ENCODE data around the gene CYP19A1.
"Not testable (repeated sequence)": the region's sequence is repeated elsewhere in the genome, so short reads cannot be mapped to it uniquely, and the experiment has no call there.

The CYP19A1 gene

DNA sequence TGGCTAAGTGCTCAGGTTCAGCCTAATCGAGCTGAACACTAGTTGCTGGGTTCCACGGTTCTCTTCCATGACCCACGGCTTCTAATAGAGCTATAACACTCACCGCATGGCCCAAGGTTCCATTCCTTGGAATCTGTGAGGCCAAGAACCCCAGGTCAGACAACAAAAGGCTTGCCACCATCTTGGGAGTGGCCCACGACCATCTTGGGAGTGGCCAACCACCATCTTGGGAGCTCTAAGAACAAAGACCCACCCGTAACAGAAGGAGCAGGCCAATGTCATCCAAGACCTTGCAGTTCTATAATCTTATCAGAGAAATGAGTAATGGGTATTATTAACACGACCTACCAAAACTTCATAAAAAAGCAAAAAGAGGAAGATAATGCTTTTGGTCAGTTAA is 77.3 kb downstream of the CYP19A1 start:
- not testable (repeated sequence) for DNase-seq (ENCODE audit: low read depth)

DNA sequence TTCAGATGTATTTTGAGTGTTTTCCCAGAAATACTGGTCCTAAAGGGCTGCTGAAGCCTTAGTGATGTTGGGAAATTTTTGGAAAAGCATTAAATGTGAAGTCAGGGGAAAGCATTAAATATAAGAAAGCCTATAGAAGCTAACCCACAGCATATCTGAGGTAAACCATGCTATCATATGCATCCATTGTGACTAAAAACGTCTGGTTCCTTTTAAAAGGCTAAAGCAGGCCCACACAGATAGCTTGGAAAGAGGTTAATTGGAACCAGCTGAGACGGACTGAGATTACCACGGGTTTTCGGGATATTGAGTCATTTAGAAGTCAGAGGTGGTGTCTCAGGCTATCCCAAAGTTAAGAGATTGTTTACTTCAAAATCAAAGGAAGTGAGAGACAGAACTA is 78.2 kb downstream of the CYP19A1 start:
- no peak for DNase-seq (ENCODE audit: low read depth)

- DNase-seq (ENCODE audit: low read depth) = no peak
Measured at GRCh38 chr15:51255533-51255932, 82.9 kb downstream of the CYP19A1 start.

GRCh38 chr15:51253366-51253765 is 85.0 kb downstream of the CYP19A1 start:
- DNase-seq (ENCODE audit: low read depth) = no peak

- DNase-seq (ENCODE audit: low read depth) = no peak
Measured at GRCh38 chr15:51252671-51253070, 85.7 kb downstream of the CYP19A1 start.

DNA sequence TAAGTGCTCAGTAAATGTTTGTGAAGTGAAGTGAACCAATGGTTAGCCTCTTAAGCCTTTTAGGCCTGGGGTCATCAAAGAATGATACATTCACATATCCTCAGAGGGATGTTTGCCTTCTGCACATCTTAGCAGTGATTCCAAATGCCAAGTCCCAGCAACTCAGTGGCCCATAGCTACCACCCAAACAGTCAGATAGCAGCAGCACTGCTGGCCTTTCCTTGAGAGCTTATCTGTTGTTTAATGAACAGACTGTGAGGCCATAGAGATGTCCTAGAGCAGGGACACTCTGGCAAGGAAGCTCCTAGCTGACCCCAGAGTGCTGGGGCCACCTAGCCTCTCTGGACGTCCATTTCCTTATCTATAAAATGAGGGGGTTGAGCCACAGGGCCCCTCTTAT is 86.8 kb downstream of the CYP19A1 start:
- DNase-seq (ENCODE audit: low read depth) = no peak

DNA sequence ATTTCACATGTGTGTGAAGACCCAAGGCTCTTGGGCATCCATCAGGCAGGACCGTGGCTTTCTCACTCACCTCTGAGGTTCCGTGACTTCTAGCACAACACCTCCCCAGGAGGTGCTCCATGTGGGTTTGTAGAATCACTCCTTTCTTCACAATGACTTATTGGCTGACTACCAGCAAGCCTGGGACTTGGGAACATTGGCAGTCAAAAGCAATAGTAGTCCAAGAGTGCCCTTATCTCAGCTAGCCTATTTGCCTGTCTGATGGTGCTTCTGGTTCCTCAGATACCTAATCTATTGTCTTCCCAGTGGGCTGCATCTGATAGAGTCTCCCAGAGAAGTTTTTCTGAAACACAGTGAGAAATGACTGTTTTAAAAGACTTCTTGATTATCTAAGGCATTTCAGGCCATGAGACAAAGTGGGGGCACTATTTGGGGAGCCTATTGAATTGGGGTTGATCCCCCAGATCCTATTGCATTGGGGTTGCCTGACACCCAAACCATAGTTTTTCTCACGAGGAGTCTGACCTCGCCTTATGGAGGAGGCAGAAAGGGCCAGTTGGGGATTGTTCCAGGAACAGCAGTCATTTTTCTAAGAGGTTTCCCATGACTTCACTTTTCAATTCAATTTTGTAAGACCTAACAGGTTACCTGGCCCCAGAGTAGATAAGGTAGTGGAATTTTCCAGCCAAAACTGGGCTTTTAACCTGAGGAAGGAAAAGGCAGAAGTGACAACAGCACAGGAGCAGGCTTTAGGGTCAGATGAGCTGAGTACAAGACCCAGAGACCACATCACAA is 88.0 kb downstream of the CYP19A1 start:
- DNase-seq (ENCODE audit: low read depth) = no peak

GRCh38 chr15:51245628-51246027 is 92.8 kb downstream of the CYP19A1 start:
- no peak for DNase-seq (ENCODE audit: low read depth)

DNA sequence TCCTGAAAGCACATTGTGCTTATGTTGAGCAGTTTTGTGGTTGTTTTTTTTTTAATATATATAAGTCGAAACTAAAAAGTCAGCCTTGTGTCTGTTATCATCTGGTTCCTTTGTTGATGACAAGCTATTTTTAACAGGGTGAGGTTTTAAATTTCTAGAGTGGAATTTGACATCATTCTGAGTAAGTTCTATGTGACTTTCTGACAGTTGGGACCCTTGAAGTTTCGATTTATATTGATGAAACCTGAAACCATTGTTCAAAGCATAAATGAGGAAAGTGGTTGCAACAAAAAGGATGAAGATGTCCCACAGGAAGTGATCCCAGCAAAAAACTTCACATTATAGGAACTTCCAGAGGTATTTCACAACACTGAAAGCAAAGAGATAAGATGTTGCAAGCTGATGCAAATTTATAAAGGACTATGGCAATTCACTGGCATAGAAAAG is 94.0 kb downstream of the CYP19A1 start:
- no peak for DNase-seq (ENCODE audit: low read depth)

GRCh38 chr15:51243774-51244173 is 94.6 kb downstream of the CYP19A1 start:
- DNase-seq (ENCODE audit: low read depth) = no peak

GRCh38 chr15:51240066-51240465 is 98.3 kb downstream of the CYP19A1 start:
- no peak for DNase-seq (ENCODE audit: low read depth)

DNA sequence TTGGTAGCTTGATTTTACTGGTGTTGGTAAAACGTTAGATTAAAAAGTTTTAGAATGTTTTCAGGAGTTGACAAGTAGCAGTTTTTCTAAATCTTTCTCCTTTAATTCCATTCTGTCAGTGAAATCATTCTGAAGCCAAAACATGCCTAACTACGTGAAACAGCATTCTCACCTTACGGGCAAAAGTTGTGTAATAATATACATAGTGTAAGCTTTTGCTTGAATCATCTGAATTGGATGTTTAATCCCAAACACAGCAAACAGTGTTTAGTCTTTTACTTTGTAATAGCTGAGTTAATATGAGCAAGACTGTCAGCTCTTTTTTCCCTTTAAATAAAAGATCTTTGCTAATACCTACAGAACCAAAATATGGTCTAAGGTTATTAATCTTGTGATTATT is 100.6 kb downstream of the CYP19A1 start:
- DNase-seq (ENCODE audit: low read depth) = no peak

- no peak for DNase-seq (ENCODE audit: low read depth)
Measured at GRCh38 chr15:51234176-51234927, 104.0 kb downstream of the CYP19A1 start.

- DNase-seq (ENCODE audit: low read depth) = no peak
Measured at GRCh38 chr15:51232581-51232980, 105.8 kb downstream of the CYP19A1 start.

DNA sequence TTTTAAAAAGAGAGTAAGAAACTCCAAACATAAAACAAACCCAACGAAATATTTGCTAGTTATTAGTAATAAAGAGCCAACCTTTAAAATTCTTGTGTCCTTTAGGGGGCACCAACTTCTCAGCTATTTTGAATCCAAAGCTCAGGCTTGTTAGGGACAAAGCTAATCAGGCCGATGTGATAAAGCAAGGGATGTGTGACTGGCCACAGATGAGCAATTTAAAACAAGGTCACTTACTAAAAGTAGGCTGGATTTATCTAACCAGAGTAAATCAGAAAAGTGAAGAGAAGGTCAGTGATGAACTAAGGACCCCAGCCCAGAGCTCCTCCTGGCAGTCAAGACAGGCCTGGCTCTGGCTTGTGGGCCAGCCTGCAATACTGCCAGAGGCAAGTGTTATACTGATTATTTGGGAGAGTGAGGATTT is 108.5 kb downstream of the CYP19A1 start:
- no peak for DNase-seq (ENCODE audit: low read depth)

- peak; percentile 1 for DNase-seq (ENCODE audit: low read depth)
Measured at GRCh38 chr15:51227940-51228732, 110.3 kb downstream of the CYP19A1 start.

- DNase-seq (ENCODE audit: low read depth) = no peak
Measured at GRCh38 chr15:51226576-51227210, 111.7 kb downstream of the CYP19A1 start.

DNA sequence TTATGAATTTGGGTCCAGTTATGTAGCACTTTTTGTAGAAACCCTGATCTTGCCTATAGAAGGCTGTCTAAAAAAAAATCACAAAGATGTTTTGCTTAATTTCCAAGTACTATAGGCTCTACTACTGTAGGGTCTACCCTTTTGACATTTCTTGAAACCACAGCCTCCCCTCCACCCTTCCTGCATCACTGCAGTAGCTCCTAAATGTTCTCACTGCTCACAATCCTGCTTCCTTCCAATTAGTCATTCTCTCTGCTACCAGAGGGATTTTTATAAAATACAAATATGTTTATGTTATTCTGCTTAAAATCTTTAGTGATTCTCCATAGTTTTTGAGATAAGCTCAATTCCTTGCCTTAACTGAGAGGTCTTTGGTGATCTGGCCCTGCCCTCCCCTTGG is 114.0 kb downstream of the CYP19A1 start:
- DNase-seq (ENCODE audit: low read depth) = no peak

GRCh38 chr15:51223771-51224229 is 114.6 kb downstream of the CYP19A1 start:
- DNase-seq (ENCODE audit: low read depth) = no peak

- no peak for DNase-seq (ENCODE audit: low read depth)
Measured at GRCh38 chr15:51218299-51218938, 120.0 kb downstream of the CYP19A1 start.

DNA sequence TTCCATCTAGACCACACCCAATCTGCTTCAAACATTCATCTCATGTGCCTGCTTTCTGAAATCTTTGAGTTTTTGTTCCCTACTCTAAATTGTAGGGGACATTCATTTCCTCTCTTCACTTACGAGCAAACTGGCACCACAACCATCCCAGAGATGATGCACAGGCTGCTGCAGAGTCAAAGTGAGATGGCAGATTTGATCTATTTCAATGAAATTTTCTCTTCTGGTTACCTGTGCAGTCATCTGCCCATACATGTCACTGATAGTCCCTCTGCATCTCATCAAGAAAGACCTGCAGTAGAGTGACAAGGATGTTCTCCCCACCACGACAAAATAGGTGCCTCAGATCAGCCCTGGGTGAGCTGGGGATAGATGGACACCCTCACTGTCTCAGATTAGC is 125.5 kb downstream of the CYP19A1 start:
- no peak for DNase-seq (ENCODE audit: low read depth)
